ENCODE results near the gene DSCAM.

The DSCAM gene

GRCh38 chr21:40853956-40854688 is 7.2 kb upstream of the DSCAM start:
- Histone ChIP-seq H3K4me3 (ENCODE audit: low read depth in 1 of 5, low read length in 5 of 5) (no peak overlapping the region), H3K27me3 (ENCODE audit: control insufficient read depth in 5 of 5, insufficient read depth in 4 of 5, low read length in 5 of 5) (peaks cover 0 to 8% (median 2%) of the 10 kb centered on the region in 5 donors), H3K4me1 (ENCODE audit: control insufficient read depth in 5 of 5, insufficient read depth in 5 of 5, low read length in 5 of 5) (no peaks in the 10 kb centered on the region)

GRCh38 chr21:40852563-40852962 is 5.6 kb upstream of the DSCAM start:
- peaks cover 0 to 7% (median 3%) of the 10 kb centered on the region in 5 donors for H3K9me3 ChIP-seq (ENCODE audit: control insufficient read depth in 5 of 5, low read length in 5 of 5)
- no peak overlapping the region for H3K27ac ChIP-seq (ENCODE audit: low read depth, low read length)
- no peaks in the 10 kb centered on the region for H3K36me3 ChIP-seq (ENCODE audit: control insufficient read depth in 5 of 5, insufficient read depth in 5 of 5, low read length in 5 of 5)
- H3K4me3 ChIP-seq (ENCODE audit: low read depth in 1 of 5, low read length in 5 of 5), result no peak overlapping the region
- no peak overlapping the region for H3K9ac ChIP-seq (ENCODE audit: low read length in 5 of 5)
- no peaks in the 10 kb centered on the region for H3K4me1 ChIP-seq (ENCODE audit: control insufficient read depth in 5 of 5, insufficient read depth in 5 of 5, low read length in 5 of 5)
- H3K27me3 ChIP-seq (ENCODE audit: control insufficient read depth in 5 of 5, insufficient read depth in 4 of 5, low read length in 5 of 5), result peaks cover 8 to 21% (median 8%) of the 10 kb centered on the region in 5 donors

More at GRCh38 chr21:40853956-40854688, 7.2 kb upstream of the DSCAM start:
- H3K9ac ChIP-seq (ENCODE audit: low read length in 5 of 5), result no peak overlapping the region
- H3K27ac ChIP-seq (ENCODE audit: low read depth, low read length), result no peak overlapping the region
- H3K9me3 ChIP-seq (ENCODE audit: control insufficient read depth in 5 of 5, low read length in 5 of 5), result peaks cover 0 to 10% (median 6%) of the 10 kb centered on the region in 5 donors
- no peaks in the 10 kb centered on the region for H3K36me3 ChIP-seq (ENCODE audit: control insufficient read depth in 5 of 5, insufficient read depth in 5 of 5, low read length in 5 of 5)

- Histone ChIP-seq H3K4me1 (ENCODE audit: control insufficient read depth in 5 of 5, insufficient read depth in 5 of 5, low read length in 5 of 5) (no peaks in the 10 kb centered on the region), H3K27me3 (ENCODE audit: control insufficient read depth in 5 of 5, insufficient read depth in 4 of 5, low read length in 5 of 5) (peaks cover 12 to 23% (median 14%) of the 10 kb centered on the region in 5 donors), H3K27ac (ENCODE audit: low read depth, low read length) (no peak overlapping the region), H3K9ac (ENCODE audit: low read length in 5 of 5) (no peak overlapping the region), H3K36me3 (ENCODE audit: control insufficient read depth in 5 of 5, insufficient read depth in 5 of 5, low read length in 5 of 5) (no peaks in the 10 kb centered on the region), H3K9me3 (ENCODE audit: control insufficient read depth in 5 of 5, low read length in 5 of 5) (peaks cover 0 to 2% (median 0%) of the 10 kb centered on the region in 5 donors), H3K4me3 (ENCODE audit: low read depth in 1 of 5, low read length in 5 of 5) (no peak overlapping the region)
Measured at GRCh38 chr21:40851749-40852148, 4.8 kb upstream of the DSCAM start.

GRCh38 chr21:40850071-40850470 is 3.1 kb upstream of the DSCAM start:
- peaks cover 0 to 2% (median 0%) of the 10 kb centered on the region in 5 donors for H3K9me3 ChIP-seq (ENCODE audit: control insufficient read depth in 5 of 5, low read length in 5 of 5)
- no peak overlapping the region for H3K4me3 ChIP-seq (ENCODE audit: low read depth in 1 of 5, low read length in 5 of 5)
- H3K27me3 ChIP-seq (ENCODE audit: control insufficient read depth in 5 of 5, insufficient read depth in 4 of 5, low read length in 5 of 5), result peaks cover 17 to 31% (median 21%) of the 10 kb centered on the region in 5 donors
- H3K36me3 ChIP-seq (ENCODE audit: control insufficient read depth in 5 of 5, insufficient read depth in 5 of 5, low read length in 5 of 5), result no peaks in the 10 kb centered on the region
- no peak overlapping the region for H3K9ac ChIP-seq (ENCODE audit: low read length in 5 of 5)
- H3K27ac ChIP-seq (ENCODE audit: low read depth, low read length), result no peak overlapping the region
- no peaks in the 10 kb centered on the region for H3K4me1 ChIP-seq (ENCODE audit: control insufficient read depth in 5 of 5, insufficient read depth in 5 of 5, low read length in 5 of 5)

DNA sequence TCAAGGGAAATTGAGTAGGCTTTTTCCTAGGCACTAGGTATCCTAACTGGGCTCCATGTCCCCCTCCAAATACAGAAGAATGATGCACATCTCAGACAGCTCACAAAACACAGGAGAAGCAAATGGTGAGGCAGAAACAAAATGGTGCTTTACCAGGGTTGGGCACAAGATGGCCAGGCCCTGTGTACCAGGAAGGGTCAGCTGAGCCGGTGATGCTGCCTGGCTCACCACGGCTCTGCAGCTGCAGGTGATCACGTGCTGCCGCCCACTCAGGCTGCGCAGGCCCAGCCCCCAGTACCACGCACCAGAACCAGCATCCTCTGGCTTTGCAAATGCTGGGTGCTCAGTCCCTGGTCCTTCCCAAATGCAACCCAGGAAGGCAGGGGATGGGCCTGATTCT is 993 bp upstream of the DSCAM start:
- Histone ChIP-seq H3K4me3 (ENCODE audit: low read depth in 1 of 5, low read length in 5 of 5) (no peak overlapping the region), H3K9ac (ENCODE audit: low read length in 5 of 5) (no peak overlapping the region), H3K27ac (ENCODE audit: low read depth, low read length) (no peak overlapping the region), H3K27me3 (ENCODE audit: control insufficient read depth in 5 of 5, insufficient read depth in 4 of 5, low read length in 5 of 5) (peaks cover 20 to 34% (median 21%) of the 10 kb centered on the region in 5 donors), H3K36me3 (ENCODE audit: control insufficient read depth in 5 of 5, insufficient read depth in 5 of 5, low read length in 5 of 5) (no peaks in the 10 kb centered on the region), H3K4me1 (ENCODE audit: control insufficient read depth in 5 of 5, insufficient read depth in 5 of 5, low read length in 5 of 5) (no peaks in the 10 kb centered on the region), H3K9me3 (ENCODE audit: control insufficient read depth in 5 of 5, low read length in 5 of 5) (peaks cover 0 to 2% (median 0%) of the 10 kb centered on the region in 5 donors)

DNA sequence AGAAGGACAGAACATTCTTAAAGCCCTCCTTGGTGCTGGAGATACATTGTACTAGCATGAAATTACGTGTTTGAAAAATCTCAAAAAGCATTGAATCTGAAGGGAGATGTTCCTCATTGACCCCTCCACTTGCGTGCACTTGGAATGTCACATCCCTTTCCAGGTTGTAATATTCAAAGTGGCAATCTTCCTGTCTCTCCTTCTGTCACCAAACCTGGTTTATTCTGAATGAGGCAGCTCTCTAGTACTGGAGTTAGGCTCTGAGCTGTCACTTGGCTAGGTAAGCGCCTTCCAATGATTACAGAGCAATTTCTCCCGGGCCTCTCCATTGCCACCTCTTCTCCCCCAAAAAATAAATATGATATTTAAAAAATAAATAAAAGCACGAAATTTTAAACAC is 855 bp downstream of the DSCAM start:
- no peak overlapping the region for H3K4me3 ChIP-seq (ENCODE audit: low read depth in 1 of 5, low read length in 5 of 5)
- H3K9ac ChIP-seq (ENCODE audit: low read length in 5 of 5), result no peak overlapping the region
- H3K36me3 ChIP-seq (ENCODE audit: control insufficient read depth in 5 of 5, insufficient read depth in 5 of 5, low read length in 5 of 5), result no peaks in the 10 kb centered on the region
- H3K9me3 ChIP-seq (ENCODE audit: control insufficient read depth in 5 of 5, low read length in 5 of 5), result peaks cover 0 to 2% (median 0%) of the 10 kb centered on the region in 5 donors
- H3K27ac ChIP-seq (ENCODE audit: low read depth, low read length), result no peak overlapping the region
- peaks cover 0 to 8% (median 0%) of the 10 kb centered on the region in 5 donors for H3K4me1 ChIP-seq (ENCODE audit: control insufficient read depth in 5 of 5, insufficient read depth in 5 of 5, low read length in 5 of 5)
- H3K27me3 ChIP-seq (ENCODE audit: control insufficient read depth in 5 of 5, insufficient read depth in 4 of 5, low read length in 5 of 5), result peaks cover 28 to 40% (median 29%) of the 10 kb centered on the region in 5 donors

- no peaks in the 10 kb centered on the region for H3K36me3 ChIP-seq (ENCODE audit: control insufficient read depth in 5 of 5, insufficient read depth in 5 of 5, low read length in 5 of 5)
- no peak overlapping the region for H3K27ac ChIP-seq (ENCODE audit: low read depth, low read length)
- peaks cover 0 to 8% (median 0%) of the 10 kb centered on the region in 5 donors for H3K4me1 ChIP-seq (ENCODE audit: control insufficient read depth in 5 of 5, insufficient read depth in 5 of 5, low read length in 5 of 5)
- H3K9me3 ChIP-seq (ENCODE audit: control insufficient read depth in 5 of 5, low read length in 5 of 5), result peaks cover 0 to 2% (median 0%) of the 10 kb centered on the region in 5 donors
- H3K27me3 ChIP-seq (ENCODE audit: control insufficient read depth in 5 of 5, insufficient read depth in 4 of 5, low read length in 5 of 5), result peaks cover 33 to 43% (median 34%) of the 10 kb centered on the region in 5 donors
- no peak overlapping the region for H3K9ac ChIP-seq (ENCODE audit: low read length in 5 of 5)
- no peak overlapping the region for H3K4me3 ChIP-seq (ENCODE audit: low read depth in 1 of 5, low read length in 5 of 5)
Measured at GRCh38 chr21:40845441-40845995, 1.4 kb downstream of the DSCAM start.

GRCh38 chr21:40844935-40845334 is 2.0 kb downstream of the DSCAM start:
- no peaks in the 10 kb centered on the region for H3K36me3 ChIP-seq (ENCODE audit: control insufficient read depth in 5 of 5, insufficient read depth in 5 of 5, low read length in 5 of 5)
- no peak overlapping the region for H3K4me3 ChIP-seq (ENCODE audit: low read depth in 1 of 5, low read length in 5 of 5)
- H3K27ac ChIP-seq (ENCODE audit: low read depth, low read length), result no peak overlapping the region
- peaks cover 0 to 8% (median 0%) of the 10 kb centered on the region in 5 donors for H3K4me1 ChIP-seq (ENCODE audit: control insufficient read depth in 5 of 5, insufficient read depth in 5 of 5, low read length in 5 of 5)
- peaks cover 0 to 2% (median 0%) of the 10 kb centered on the region in 5 donors for H3K9me3 ChIP-seq (ENCODE audit: control insufficient read depth in 5 of 5, low read length in 5 of 5)
- peaks cover 33 to 42% (median 34%) of the 10 kb centered on the region in 5 donors for H3K27me3 ChIP-seq (ENCODE audit: control insufficient read depth in 5 of 5, insufficient read depth in 4 of 5, low read length in 5 of 5)
- H3K9ac ChIP-seq (ENCODE audit: low read length in 5 of 5), result no peak overlapping the region

DNA sequence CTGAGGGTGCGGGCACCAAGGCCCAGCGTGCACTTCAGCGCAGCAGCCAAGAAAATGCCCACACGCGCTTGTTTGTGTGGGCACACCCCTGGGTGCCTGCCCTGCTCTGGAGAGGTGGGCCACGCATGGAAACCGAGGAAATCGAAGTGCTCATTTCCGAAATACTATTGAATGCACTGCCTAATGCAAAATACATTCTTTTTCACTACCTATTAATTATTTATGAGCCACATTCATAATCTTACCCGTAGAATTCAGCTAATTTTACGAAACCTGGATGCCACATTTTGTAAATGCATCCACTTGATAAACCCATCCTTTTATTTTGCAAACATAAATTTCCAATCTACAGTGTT is 4.8 kb downstream of the DSCAM start:
- no peaks in the 10 kb centered on the region for H3K9me3 ChIP-seq (ENCODE audit: control insufficient read depth in 5 of 5, low read length in 5 of 5)
- peaks cover 22 to 30% (median 26%) of the 10 kb centered on the region in 5 donors for H3K27me3 ChIP-seq (ENCODE audit: control insufficient read depth in 5 of 5, insufficient read depth in 4 of 5, low read length in 5 of 5)
- H3K36me3 ChIP-seq (ENCODE audit: control insufficient read depth in 5 of 5, insufficient read depth in 5 of 5, low read length in 5 of 5), result no peaks in the 10 kb centered on the region
- H3K4me1 ChIP-seq (ENCODE audit: control insufficient read depth in 5 of 5, insufficient read depth in 5 of 5, low read length in 5 of 5), result peaks cover 0 to 8% (median 0%) of the 10 kb centered on the region in 5 donors
- peak overlapping the region in 1 of 5 donors; percentile 18 for H3K4me3 ChIP-seq (ENCODE audit: low read depth in 1 of 5, low read length in 5 of 5)
- H3K9ac ChIP-seq (ENCODE audit: low read length in 5 of 5), result no peak overlapping the region
- no peak overlapping the region for H3K27ac ChIP-seq (ENCODE audit: low read depth, low read length)

DNA sequence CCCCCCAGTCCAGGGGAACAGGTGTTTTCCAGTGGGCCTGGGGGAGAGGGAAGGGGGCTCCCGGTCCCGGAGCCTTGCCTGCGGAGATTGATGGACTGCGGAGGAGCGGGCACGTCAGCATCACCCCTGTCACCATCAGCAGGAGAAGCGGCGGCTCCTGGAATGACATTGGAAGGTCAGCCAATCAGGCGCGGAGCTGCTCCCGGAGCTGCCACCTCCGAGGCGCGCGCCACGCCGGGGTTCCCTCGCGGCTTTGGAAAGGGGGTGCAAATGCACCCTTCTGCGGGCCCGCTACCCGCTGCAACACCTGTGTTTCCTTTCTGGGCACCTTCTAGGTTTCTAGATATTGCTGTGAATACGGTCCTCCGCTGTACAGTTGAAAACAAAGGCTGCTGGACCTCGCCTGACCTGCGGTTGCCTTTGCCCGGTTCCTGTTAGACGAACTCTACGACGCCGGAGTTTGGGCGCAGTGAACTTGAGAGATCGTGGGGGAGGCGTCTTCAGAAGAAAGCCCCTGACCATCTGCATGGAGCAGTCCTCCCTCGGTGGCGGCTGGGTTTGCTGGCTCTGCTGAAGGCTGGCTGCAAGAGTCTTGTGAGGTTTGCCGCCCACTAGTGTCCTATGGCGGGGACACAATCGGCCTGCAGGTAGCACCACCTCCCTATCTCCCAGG is 5.3 kb downstream of the DSCAM start:
- H3K27ac ChIP-seq (ENCODE audit: low read depth, low read length), result no peak overlapping the region

More for the DNA sequence above, 5.3 kb downstream of the DSCAM start:
- Histone ChIP-seq H3K27me3 (ENCODE audit: control insufficient read depth in 5 of 5, insufficient read depth in 4 of 5, low read length in 5 of 5) (peaks cover 18 to 28% (median 22%) of the 10 kb centered on the region in 5 donors), H3K4me1 (ENCODE audit: control insufficient read depth in 5 of 5, insufficient read depth in 5 of 5, low read length in 5 of 5) (peaks cover 0 to 8% (median 0%) of the 10 kb centered on the region in 5 donors), H3K36me3 (ENCODE audit: control insufficient read depth in 5 of 5, insufficient read depth in 5 of 5, low read length in 5 of 5) (no peaks in the 10 kb centered on the region), H3K9ac (ENCODE audit: low read length in 5 of 5) (no peak overlapping the region), H3K4me3 (ENCODE audit: low read depth in 1 of 5, low read length in 5 of 5) (peak overlapping the region in 4 of 5 donors; percentile 7 to 55 (median 18)), H3K9me3 (ENCODE audit: control insufficient read depth in 5 of 5, low read length in 5 of 5) (no peaks in the 10 kb centered on the region)

Measured in subcutaneous abdominal adipose tissue (tissue), 5 donors.